HG03097 (cell line): ENCODE results near the gene DIS3L2.
"Not testable (repeated sequence)": the region's sequence is repeated elsewhere in the genome, so short reads cannot be mapped to it uniquely, and the experiment has no call there.

Source experiments
- ATAC-seq: cut with Tn5 transposase; IDR thresholded peaks from one replicate; pipeline ENCODE4 v1.9.1; 2021; ENCODE audit not compliant: unreplicated experiment, low FRiP score

The DIS3L2 gene

GRCh38 chr2:232354069-232354468, 392.6 kb downstream of the DIS3L2 start:
- no peak for ATAC-seq

DNA sequence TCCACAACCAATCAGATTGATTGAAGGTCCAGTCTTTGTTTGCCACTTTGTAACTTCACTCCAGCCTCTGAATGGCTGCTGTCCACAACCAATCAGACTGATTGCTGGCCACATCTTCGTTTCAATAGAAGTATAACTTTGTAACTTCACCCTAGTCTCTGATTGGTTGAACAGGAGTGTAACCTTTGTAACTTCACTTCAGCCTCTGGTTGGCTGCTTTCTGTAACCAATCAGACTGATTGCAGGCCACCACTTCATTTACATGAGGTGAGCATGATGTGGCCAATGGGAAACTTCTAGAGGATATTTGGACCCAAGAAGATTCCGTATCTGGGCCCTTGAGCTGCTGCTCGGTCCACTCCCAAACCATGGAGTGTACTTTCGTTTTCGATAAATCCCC, 400.1 kb downstream of the DIS3L2 start:
- no peak for ATAC-seq

- ATAC-seq = no peak
Observed at GRCh38 chr2:232362174-232362900, 400.8 kb downstream of the DIS3L2 start.

DNA sequence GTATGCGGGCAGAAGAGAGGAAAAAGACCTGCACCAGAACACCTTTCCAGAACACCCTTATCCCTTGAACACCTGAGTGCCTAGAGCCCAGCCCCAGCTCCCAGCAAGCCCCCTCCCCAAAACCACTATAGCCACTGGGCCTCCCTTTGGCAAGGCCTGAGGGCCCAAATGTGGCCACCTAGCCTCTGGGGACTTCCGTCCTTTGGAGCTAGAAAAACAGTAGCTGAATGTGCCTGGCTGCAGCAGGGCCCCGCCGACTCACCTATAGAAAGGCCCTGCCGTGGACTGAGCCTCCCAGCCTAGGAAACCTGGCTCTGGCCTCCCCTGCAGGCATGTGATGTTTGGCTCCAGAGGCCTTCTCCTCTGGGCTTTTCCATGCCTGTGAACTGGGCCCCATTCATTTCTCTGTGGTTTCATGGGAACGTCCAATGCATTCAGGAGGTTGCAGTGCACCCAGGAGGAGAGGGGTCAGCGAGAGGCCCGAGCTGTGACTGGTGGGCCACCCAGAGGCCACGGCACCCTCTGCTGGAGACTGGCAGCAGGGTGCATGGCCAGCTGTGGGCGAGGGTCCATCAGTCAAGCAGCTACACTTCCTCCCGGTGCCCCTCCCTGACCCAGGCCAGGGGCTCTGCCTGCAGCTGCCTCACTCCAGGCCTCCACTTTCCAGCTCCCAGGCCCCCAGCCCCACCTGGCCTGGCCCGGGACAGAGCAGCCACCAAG, 401.7 kb downstream of the DIS3L2 start:
- not testable (repeated sequence) for ATAC-seq

DNA sequence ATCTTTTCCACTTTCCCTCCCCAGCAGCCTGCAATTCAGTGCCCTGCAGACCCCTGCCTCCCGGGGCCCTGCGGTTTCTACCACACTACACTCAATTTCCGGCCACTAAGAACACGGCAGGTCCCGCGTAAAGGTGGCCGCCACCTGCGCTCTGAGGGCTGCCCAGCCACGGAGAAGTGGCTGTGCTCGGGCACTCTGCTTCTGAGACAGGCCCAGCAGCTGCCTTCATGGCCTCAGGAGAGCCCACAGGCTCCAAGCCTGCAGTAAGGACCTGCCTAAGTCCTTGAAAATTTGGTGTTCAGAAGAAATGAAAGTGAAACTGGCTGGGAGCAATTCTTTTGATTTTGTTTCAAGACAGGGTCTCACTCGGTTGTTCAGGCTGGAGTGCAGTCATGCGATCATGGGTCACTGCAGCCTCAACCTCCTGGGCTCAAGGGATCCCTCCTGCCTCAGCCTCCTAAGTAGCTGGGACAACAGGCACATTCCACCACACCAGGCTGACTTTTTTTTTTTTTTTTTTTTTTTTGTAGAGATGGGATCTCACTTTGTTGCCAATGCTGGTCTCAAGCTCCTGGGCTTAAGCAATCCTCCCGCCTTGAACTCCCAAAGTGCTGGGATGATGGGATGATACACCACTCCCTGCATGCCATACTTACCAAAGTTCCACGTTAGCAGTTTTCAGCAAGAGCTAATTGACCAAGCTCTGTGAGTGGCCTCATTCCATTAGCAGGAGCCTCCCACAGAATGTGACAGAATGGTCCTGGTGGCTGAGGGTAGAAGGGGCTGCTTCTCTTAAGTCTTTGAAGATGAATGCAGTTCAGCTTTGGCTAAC, 402.5 kb downstream of the DIS3L2 start:
- no peak for ATAC-seq

DNA sequence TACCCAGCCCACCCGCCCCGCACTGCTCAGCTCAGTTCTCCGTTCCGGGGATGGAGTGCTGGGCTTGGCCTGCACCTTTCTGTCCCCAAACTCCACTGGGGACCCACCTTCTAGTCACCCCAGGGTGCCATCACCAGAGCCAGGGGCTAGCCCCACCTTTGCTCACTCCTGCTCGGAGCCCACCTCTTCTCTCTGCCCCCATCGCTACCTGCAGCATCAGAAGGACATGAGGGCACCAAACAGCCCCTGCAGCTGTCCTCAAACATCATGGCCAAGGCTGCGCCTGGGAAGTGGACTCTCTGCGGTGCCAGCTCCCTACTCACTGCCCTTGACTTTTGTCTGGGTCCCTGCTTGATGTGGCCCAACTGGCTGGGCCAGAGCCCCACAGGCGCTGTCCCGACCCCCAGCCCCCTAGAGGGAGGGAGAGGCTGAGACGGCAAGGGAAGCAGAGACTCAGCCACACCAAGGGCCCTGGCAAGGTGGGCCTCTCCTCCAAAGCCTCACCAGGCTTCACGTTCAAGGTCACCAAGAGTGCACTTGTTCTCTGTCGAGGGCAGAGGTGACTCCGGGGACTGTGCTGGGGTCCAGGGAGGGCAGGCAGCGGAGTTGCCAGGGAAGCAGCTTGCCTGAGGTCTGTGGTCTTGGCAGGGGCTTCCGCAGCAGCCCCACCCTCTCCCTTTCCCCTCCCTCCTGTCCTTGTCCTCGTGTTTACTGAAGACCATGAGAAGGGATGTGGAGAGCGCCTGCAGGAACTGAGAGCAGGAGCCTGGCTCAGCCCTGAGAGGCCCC, 403.5 kb downstream of the DIS3L2 start:
- ATAC-seq = not testable (repeated sequence)

DNA sequence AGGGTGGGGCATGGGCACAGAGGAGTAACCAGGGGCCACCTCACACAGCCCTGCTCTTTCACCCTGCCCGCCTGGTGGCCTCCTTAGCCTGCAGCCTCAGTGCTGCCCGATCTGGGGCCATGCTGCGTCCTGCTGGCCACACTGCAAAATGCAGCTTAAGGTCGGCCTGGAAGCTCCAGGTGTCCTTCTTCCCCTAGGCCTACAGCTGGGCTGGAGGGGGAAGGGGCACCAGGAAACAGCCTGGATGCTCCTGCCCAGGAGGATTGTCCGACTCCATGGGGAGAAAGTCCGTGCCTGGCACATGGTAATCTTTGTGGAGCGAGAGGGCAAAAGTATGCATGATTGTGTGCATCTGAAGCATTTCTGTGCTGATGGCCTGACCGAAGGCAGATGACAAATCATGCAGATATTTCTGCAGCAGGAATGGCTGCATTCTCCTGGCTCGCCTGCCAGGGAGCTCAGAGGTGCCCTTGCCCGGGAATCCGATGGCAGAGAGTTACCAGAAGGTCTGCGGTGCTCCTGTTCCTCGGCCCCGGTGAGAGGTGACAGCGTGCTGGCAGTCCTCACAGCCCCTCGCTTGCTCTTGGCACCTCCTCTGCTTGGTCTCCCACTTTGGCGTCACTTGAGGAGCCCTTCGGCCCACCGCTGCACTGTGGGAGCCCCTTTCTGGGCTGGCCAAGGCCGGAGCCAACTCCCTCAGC, 404.3 kb downstream of the DIS3L2 start:
- ATAC-seq = no peak

DNA sequence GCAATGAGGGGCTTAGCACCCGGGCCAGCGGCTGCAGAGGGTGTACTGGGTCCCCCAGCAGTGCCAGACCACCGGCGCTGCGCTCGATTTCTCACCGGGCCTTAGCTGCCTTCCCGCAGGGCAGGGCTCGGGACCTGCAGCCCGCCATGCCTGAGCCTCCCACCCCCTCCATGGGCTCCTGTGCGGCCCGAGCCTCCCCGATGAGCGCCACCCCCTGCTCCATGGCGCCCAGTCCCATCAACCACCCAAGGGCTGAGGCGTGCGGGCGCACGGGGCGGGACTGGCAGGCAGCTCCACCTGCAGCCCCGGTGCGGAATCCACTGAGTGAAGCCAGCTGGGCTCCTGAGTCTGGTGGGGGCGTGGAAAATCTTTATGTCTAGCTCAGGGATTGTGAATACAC, 404.9 kb downstream of the DIS3L2 start:
- ATAC-seq = not testable (repeated sequence)

DNA sequence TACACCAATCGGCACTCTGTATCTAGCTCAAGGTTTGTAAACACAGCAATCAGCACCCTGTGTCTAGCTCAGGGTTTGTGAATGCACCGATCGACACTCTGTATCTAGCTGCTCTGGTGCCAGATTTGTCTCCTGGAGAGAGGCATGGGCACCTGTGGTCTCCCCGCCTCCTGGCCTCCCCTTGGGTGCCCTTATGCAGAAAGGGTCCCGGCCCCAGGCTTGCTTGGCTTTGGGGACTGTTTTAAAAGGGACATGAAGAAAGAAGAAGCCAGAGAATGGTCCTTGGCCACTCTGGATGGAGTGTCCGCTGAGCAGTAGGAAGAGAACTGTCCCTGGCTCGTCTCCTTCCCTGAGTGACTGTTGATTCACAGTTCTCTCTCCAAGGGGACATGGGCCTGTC, 405.5 kb downstream of the DIS3L2 start:
- ATAC-seq = no peak

DNA sequence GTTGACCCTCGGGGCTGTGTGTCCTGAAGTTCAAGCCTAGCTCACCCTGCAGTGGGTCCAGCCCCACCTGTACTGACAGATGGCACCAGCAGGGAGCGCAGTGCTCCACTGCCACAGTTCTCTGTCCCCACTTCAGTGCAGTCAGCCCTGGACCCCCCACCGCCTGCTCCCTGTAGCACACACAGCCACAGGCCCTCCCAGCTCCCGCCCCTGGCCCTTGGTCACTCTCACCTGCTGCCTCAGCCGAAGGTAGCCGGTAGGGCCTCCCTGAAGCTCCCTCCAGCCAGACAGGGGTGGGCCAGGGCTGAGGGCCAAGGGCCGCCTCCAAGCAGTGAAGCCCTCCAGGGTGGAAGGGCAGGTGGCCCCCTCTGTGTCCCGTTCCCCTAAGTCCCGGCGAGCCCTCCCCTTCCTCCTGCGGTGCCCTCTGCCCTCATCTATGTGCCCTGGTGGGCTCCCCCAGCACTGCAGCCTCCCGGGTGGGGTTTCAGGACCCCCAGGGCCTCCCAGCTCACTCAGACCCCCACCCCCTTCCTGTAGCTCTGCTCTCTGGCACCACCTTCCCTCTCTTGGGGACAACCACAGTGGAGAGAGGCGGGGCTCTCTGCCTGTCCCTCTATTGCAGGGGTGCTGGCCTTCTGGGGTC, 406.2 kb downstream of the DIS3L2 start:
- no peak for ATAC-seq

- no peak for ATAC-seq
Observed at GRCh38 chr2:232368311-232368731, 406.8 kb downstream of the DIS3L2 start.

DNA sequence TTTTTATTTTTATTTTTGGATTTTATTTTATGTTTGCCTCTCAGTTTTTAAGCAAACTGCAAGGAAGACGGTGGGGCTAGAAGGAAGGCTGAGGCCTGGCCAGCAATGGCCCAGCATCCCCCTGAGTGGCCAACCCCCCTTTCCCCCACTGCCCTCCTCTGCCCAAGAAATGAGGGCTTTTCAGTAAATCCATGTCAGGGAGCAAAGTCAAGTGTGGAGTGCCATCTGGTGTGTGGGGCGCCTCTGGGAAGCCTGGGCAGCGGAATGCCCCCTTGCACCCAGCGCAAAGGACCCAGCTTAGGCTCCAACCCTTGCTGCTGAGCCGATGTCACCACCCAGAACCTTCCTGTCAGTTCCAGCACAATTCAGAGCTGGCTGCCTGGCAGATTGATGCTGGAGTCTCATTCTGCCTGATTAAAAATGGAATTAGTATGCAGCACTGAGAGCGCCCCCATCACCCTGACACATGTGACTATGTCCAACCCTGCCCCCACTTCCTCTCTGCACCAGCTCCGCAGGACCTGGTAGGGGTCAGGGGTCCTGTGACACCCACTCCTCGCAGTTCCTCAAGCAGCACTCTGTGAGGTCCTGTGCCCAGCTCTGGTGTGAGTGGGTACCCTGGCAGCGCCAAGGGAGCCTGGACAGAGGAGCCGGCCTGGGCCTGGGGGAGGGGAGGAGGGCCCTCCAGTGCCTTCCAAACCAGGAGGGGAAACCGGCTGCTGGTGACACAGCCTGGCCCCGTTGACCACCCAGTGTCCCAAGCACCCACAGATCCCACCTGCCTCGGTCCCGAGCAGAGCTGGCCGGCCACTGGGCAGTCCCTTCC, 407.8 kb downstream of the DIS3L2 start:
- no peak for ATAC-seq

DNA sequence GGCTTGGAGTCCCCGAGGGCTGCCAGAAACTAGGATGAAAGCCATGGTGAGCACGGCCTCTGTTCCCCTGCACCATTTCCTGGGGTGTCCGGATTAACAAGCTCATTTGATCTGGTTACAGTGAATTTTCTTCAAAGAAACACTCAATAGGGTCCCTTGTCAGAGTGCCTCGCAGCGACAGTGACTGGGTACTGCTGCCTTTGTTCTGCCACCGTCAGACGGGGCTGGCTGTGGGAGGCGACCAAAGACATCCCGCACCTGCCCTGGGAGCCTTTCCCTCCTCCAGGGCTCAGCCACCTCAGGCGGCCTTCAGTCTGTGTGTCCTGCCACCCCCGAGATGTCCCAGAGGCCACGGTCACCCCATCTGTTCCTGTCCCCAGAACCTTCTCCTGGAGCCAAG, 408.5 kb downstream of the DIS3L2 start:
- not testable (repeated sequence) for ATAC-seq

GRCh38 chr2:232372231-232373208, 411.0 kb downstream of the DIS3L2 start:
- ATAC-seq = no peak

- ATAC-seq = no peak
Observed at GRCh38 chr2:232374356-232374755, 412.8 kb downstream of the DIS3L2 start.

GRCh38 chr2:232375164-232375563, 413.7 kb downstream of the DIS3L2 start:
- no peak for ATAC-seq

DNA sequence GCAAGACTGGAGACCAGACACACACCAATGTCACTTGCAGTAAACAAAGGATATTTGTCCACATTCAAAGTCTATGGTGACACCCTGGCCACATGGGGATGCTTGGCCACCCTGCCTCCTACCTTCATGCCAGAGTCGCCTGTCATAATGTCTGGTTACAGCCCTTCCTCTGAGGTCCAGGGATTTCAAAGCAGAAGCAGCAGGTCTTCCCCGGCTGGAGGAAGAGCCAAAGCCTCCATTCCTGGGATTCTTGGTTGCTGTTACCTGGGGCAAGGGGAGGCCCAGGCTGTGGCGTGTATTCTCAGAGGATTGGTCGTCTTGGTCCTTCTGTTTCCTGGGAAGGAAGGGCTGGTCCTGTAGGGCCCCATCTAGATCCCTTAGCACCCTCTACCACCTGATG, 414.7 kb downstream of the DIS3L2 start:
- no peak for ATAC-seq
